HG02623 (cell line): Measurements from ENCODE around the gene TM9SF4.

ENCODE experiments used
- ATAC-seq: cut with Tn5 transposase; IDR thresholded peaks from one replicate; pipeline ENCODE4 v1.9.1; 2021; ENCODE audit warnings: moderate library complexity; ENCODE audit not compliant: unreplicated experiment

Gene TM9SF4

DNA sequence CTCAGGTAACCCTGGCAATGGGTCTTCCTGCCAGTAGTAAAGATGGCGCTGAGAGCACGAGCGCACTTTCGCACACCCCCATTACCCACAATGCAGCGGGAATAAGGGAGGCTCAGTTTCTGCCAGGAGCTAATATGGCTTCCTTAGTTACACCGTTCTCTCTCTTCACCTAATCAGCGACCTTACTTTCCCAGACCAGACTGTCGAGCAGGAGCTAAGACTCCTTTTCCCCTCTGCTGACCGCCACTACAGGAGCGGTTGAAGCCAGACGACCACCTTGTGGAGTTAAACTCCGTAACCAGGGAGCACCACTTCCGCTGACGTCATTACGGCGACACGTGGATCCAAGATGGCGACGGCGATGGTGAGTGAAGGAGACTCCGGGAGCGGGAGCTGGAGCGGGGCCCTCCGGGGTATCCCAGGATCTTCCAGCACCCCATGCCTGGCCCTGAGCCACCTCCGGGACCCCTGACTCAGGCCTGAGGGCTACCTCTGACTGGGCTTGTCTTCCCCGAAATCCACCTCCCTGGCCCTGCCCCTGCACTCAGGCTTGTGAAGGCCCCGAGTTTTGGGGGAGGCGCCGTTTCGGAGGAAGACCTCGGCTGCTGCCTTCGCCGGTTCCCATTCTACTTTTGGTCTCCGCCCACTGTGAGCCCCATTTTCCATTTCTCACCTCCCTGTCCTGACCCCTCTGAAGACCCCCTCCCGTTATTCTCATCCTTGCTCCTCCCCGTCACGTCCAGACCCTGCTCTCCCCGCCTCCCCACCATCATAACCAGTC is at the start of gene TM9SF4:
Gene TM9SF4, plus strand, starts transcription at position 323 of the 781 bp plus-strand sequence. Its CDS starts 27 bp downstream, at position 350.
- peak; percentile 77 for ATAC-seq

DNA sequence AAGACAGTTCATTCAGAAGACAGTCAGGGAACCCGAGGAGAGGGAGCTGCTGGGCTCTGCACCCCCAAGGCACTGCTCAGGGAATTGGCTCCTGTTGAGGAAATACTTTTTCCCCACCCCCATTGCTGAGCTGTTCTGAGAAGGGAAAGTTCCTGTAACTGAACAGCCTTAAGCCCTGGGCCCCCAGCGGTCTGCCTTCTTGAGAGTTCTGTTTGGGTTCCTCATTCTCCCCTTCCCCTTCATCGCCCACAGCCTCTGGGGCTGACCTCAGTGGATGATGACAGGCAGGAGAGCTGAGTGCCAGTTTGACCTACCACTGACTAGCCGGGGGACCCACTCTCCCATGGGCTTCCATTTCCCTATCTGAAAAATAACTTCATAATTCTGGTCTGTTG is 46.7 kb upstream of the TM9SF4 start:
- ATAC-seq, result no peak

DNA sequence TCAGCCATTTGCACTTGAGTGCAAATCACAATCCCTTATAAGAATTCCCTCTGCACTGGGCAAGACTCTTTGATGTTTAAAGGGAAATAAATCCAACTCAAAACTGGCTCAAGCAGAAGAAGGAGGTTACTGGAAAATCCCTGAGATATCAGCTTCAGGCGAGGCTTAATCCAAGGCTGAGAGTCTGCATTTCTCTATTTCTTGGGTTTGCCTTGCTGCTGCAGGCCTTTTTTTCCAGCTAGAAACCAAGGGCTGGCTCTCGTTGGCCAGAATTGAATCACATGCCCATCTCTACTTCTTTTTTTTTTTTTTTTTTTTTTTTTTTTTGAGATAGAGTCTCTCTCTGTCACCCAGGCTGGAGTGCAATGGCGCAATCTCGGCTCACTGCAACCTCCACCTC is 45.8 kb upstream of the TM9SF4 start:
- ATAC-seq, result no peak

GRCh38 chr20:32064667-32065066 is 44.8 kb upstream of the TM9SF4 start:
- no peak for ATAC-seq

GRCh38 chr20:32067234-32067821 is 42.2 kb upstream of the TM9SF4 start:
- ATAC-seq, result no peak

- ATAC-seq, result no peak
Observed at GRCh38 chr20:32068174-32068573, 41.3 kb upstream of the TM9SF4 start.

GRCh38 chr20:32069711-32070110 is 39.8 kb upstream of the TM9SF4 start:
- no peak for ATAC-seq

DNA sequence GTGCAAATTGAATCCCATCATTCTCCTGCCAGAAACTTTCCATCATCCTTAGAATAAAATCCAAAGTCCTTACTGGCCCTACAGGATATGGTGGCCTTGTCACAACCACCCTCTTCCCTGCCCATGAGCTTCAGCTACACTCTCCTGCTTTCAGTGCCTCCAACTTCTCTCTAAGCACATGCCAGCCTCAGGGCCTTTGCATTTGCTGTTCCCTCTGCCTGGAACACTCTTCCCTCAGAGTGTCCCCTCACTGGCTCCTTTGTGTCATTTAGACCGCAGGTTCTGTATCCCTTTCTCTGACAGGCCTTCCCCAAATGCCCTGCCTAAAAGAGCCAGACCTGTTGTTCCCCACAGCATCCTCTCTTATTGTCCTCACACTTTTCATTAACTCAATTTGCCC is 39.2 kb upstream of the TM9SF4 start:
- no peak for ATAC-seq

DNA sequence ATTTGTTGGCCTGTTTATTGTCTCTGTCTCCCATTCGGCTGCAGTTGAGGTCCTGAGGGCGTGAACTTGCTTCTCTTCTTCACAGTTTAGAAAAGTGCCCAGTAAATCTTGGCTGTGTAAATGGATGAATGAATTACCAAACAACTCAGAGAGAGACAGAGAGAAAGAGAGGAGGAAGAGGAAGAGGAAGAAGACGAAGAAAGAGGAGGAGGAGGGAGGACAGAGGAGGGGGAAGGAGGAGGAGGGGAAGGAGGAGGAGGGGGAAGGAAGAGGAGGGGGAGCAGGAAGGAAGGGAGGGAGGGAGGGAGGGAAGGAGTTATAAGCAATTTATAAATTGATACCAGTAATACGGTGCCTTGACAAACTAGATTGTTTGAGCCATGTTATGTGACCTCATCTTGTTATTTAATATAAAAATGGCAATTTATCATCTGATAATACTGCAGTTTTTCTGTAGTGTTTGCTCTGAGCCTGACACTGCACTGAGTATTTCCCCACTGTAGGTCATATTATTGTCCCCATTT is 38.8 kb upstream of the TM9SF4 start:
- no peak for ATAC-seq

DNA sequence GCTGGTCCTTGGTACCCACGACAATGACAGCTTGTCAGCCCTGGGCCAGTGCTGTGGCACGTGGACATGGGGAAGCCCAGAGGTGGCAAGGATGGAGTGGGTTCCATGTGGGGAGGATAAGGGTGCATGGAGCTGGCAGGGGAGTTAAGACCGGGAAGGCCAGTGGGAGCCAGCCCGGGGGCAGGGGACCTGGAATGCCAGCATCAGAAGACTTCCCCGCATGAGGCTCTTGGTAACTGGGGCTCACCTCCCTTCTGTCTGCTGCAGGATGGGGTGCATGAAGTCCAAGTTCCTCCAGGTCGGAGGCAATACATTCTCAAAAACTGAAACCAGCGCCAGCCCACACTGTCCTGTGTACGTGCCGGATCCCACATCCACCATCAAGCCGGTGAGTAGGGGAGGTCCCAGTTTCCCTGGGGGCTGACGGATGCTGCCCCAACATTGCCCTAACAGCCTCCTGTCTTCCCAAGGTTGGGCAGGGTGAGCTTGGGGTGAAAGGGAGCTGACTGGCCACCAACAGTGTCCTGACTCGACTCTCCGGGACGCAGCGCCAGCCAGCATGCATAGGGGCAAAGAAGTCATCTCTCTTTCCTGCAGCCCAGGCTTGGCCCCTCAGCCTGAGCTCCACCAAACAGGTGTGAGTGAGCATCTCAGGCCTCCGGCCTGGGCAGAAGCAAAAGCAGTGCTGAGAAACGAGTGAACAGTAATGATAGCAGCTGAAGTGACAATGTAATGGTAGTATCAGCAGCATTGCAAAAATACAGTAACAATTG is 37.9 kb upstream of the TM9SF4 start:
- no peak for ATAC-seq

DNA sequence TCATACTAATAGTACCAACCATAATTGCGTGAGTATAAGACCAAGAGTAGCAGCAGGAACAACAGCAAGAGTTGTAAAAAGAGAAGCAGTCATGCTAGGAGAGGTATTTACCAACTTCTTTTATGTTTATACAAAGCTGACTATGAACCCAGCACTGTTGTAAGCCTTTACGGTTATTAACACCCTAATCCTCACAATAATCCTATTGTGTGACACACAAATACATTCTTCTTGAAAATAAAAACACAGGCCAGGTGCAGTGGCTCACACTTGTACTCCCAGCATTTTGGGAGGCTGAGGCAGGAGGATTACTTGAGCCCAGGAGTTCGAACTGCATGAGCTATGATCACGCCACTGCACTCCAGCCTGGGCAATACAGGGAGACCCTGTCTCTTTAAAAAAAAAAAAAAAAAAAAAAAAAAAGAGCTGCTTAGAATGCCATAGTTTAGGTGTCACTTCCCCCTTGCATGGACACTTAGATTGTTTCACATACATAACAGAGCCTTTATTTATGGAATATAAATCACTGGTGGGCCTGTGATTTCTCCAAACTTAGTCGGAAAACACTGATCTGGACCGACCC is 37.3 kb upstream of the TM9SF4 start:
- ATAC-seq, result no peak

GRCh38 chr20:32075534-32075933 is 34.0 kb upstream of the TM9SF4 start:
- ATAC-seq, result no peak

DNA sequence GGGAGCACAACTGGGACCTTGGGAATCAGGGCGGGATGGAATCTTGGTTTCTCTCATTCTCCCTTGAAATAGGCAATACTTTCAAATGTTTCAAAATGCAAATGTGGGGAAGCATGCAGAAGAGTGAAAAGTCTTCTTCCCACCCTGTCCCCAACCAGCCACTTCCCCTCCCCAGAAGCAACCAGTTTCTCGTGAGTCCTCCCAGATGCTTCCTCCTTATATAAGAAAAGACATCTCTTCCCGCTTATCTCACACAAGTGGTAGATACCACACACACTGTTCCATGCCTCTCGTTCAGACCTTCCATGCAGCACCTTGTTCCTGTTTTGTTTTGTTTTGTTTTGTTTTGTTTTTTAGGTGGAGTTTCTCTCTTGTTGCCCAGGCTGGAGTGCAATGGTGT is 32.3 kb upstream of the TM9SF4 start:
- no peak for ATAC-seq

- ATAC-seq, result no peak
Observed at GRCh38 chr20:32078322-32078721, 31.2 kb upstream of the TM9SF4 start.

DNA sequence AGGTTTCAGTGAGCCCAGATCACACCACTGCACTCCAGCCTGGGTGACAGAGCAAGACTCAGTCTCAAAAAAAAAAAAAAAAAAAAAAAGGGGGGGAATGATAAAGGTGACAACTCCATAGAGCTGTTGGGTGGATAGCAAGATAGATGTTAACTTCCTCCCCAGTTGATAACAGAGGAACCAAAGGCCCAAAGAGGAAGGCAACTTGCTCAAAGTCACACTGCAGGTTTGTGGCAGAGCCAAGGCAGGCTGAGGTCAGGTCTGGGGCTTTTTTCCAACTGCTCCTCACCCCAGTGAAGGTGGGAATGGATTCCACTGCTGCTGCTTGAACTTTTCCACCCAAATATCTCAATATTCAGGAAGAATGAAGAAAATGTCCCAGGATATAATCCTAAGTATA is 30.7 kb upstream of the TM9SF4 start:
- ATAC-seq, result no peak

DNA sequence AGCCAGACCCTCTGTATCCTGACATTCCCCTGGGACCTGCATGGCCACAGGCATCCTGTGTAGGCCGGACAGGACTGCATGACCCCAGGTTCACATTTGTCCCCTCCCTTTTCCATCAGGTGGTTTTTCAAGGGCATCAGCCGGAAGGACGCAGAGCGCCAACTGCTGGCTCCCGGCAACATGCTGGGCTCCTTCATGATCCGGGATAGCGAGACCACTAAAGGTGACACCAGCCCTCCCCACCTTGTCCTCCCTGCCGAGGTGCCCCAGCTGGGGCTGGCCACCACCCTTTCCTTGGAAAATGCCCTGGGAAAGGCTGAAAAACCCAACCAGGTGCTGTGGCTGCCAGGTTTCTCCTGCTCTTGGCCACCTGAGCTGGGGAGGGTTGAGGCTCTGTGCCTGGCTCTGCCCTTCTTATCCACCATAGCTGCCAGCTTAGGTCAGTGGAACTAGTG is 29.8 kb upstream of the TM9SF4 start:
- ATAC-seq, result no peak

DNA sequence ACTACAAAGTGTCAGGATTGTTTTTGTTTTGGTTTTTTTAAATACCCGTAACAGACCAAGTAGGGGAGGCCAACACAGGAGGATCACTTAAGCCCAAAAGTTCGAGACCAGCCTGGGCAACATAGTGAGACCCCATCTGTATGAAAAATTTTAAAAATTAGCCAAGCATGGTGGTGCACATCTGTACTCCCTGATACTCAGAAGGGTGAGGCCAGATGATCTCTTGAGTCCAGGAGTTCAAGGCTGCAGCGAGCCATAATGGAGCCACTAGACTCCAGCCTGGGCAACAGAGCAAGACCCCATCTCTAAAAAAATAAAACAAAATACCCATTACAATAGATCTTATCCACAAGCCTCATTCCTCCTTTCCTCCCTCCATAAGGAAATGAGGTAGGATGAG is 28.7 kb upstream of the TM9SF4 start:
- ATAC-seq, result no peak

DNA sequence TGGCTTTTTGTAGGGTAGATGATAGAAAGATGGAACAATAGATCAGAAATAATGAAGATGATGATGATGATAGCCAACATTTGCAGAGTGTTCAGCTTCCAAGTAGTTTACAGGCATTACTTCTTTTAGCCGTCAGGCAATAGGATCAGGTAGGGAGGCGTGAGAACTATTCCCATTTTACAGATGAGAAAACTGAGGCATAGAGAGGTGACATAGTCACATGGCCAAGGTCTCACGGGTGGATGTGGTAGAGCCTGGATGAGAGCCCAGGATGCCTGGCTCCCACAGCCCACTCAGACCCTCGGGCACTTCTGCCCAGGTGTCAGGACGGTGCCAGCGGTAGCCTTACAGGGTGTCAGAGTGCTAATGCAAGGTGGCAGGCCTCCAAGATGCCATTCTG is 26.0 kb upstream of the TM9SF4 start:
- no peak for ATAC-seq

DNA sequence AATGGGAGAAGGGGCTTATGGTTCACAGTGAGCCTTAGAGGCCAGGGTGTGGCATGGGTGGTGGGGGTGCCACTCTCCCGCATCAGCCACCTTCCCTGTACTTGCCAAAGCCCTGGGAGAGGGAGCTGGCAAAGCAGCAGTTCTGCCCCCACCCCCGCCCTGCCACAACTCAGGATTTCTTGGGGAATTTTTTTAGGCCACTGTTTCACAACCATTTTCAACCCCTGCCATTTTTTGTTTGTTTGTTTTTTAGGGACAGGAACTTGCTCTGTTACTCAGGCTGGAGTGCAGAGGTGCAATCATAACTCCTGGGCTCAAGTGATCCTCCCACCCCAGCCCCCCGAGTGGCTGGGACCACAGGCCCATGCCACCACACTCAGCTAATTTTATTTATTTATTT is 22.4 kb upstream of the TM9SF4 start:
- no peak for ATAC-seq

DNA sequence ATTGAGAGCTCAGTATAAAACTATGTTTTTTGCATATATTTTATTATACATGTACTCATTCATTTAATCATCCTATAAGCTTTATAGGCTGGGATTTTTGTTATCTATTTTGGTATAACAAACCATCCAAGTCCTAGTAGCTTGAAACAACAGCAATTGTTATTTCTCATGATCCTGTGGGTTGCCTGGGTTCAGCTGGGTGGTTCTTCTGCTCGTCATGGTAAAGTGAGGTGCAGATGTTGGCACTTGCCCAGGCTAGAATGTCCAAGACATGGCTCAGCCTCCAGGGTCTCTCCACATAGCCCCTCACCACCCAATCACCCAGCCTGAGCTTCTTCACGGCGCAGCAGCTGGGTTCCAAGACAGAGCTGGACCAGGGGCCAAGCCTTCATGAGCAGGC is 20.8 kb upstream of the TM9SF4 start:
- ATAC-seq, result no peak

GRCh38 chr20:32089637-32090362 is 19.7 kb upstream of the TM9SF4 start:
- no peak for ATAC-seq
